Stimulated activated CD4-positive, alpha-beta T cell treated with anti-CD3 and anti-CD28 coated beads, TNF-alpha, amount 100 ng/mL, for 48 hours (primary cell): ENCODE measurements around the gene UBE2I.

ENCODE experiments used
- DNase-seq, 3 donors: peaks; one replicate each; pipeline ENCODE4 v3.0.0-alpha.2; 2020; ENCODE audit warnings: low read depth in 3 of 3

Gene UBE2I

DNA sequence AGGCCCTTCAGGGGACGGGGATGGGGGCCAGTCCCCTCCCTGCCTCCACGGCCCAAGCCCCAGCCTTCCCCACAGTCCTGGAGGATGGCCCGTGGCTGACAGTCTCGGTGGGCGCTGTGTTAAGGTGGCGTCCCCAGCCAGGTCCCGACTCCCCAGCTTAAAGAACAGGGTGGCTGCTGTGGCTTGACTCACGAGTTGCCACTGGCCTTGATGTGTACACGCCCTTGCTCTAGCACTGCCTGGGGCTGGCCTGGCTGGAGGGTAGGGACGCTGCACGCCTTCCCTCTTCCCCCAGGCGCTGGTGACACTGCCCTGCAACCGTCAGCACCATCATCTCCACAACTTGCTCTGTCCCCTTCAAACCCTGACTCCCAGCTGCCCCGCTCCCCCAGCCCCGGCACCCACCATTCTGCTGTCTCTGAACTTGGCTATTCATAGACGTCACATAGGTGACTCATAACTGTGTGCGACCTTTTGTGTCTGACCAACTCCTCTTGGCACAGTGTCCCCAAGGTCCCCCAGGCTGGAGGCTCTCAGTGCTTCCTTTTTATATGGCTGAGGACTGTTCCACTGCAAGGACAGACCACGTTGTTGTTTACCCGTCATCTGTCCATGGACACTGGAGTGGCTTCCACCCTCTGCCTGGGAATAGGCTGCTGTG is 48.6 kb downstream of the UBE2I start:
- DNase-seq: no peak

DNA sequence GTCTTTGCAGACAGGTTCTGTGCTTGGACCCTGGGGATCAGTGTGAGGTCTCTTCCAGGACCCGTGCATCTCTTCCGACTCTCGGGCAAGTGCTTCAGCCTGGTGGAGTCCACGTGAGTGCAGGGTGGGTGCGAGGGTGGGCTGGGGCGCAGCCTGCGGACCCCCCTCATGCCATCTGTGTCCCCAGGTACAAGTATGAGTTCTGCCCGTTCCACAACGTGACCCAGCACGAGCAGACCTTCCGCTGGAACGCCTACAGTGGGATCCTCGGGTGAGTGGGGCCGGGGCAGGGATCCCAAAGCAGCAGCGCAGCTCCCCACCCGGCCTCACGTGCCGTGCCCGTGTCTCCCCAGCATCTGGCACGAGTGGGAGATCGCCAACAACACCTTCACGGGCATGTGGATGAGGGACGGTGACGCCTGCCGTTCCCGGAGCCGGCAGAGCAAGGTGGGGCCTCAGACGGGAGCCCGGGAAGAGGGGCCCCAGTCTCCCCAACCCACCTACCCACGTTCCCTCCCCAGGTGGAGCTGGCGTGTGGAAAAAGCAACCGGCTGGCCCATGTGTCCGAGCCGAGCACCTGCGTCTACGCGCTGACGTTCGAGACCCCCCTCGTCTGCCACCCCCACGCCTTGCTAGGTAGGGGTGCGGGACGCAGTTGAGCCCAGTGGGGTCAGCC is 52.4 kb downstream of the UBE2I start:
- DNase-seq: no peak

DNA sequence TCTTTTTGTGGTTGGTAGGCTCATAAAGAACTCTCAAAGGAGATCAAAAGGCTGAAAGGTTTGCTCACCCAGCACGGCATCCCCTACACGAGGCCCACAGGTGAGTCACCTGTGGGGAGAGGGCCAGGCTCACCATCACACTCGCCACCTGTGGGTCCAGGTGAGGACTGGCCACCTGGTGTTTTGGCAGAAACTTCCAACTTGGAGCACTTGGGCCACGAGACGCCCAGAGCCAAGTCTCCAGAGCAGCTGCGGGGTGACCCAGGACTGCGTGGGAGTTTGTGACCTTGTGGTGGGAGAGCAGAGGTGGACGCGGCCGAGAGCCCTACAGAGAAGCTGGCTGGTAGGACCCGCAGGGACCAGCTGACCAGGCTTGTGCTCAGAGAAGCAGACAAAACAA is 53.4 kb downstream of the UBE2I start:
- no peak for DNase-seq

DNA sequence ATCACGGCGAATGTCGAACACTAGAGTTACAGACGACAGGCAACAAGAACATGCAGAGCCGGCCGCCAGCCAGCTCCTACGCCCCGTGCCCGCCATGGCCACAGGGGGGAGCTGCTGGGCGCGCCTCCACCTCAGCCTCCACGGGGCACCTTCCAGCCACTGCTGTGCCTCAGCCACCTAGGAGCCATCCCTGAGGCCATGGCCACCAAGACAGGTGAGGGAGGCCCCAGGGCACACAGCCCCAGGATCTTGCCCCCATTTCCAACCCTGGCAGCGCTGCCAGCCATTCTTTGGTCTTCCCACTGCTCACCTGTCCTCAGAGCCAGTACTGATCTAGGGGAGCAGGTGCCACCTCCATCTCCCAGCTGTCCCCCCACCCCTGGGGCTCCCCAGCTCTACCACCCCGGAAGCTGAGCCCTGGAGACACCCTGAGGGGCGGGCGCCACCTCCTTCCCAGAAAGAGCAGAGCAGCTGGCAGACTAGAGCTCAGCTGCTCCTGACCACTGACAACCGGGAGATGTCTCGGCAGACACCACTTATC is 54.1 kb downstream of the UBE2I start:
- peak; percentile 46 to 70 (median 52) for DNase-seq

DNA sequence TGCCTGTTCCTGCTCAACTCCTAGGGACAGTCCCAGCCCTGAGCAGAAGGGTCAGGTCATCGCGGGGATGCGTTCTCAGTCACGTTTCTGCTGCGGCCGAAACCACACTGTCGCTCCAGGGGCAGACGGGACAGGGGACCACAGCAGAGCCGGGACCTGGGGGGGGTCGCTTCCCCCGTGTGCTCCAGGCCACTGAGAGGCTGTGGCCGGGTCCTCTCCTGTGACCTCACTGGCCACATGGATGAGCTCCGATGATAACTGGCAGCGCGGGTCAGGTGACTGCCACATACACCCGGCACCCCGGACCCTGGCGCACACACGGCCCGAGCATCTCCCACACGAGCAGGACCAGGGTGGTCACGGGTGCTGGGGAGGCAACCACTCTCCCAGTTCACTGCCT is 55.1 kb downstream of the UBE2I start:
- DNase-seq: no peak

DNA sequence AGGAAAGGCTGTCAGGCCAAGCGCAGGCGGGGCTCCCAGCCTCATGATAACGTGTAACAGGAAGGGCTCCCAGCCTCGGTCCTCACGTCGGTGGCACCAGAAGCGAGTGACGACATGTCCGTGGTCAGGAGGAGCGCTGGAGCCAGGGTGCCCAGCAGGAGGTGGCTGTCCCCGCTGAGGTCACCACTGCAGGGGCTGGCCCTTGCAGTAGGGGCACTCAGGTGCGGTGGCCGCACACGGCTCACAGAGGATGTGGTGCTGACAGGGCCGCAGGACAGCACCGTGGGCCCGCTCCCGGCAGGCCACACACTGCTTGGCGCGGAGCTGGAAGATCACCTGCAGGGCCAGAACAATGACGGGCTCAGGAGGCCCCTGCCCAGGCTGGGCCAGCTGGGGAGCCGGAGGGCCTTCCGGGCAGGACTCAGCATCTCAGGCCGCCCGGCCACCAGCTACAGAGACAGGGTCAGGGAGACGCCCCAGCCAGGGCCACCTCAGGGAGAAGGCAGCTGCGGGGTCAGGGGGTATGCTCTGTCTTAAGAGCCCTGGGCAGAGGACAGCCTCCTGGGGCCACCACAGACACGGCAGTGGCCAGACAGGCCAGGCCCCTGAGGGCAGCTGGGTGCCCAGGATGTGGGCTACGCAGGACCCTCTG is 56.8 kb downstream of the UBE2I start:
- DNase-seq: no peak

DNA sequence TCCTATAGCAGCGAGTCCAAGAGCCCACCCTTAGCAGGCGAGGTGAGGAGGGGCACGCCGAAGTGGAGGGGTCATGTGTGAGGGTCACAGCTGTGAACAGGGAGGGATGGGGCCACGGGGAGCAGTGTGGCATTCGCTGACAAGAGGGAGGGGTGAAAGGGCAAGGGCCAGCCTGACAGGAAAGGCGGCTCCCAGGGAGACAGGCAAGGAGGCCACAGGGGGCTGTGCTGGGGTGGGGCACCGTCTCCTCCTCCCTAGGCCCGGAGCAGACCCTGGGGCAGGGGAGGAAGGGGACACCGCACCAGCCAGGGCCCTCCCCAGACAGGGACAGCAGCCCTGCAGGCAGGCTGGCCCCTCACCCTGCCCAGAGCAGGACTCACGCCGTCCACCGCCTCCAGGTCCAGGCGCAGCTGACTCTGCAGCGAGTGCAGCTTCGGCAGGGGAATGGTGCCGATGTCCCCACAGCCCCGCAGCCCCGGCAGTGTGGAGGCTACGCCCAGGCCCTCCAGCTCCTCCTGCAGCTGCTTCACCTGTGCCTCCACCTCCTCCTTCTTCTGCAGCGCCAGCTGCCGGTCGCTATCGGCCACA is 57.4 kb downstream of the UBE2I start:
- DNase-seq: no peak

DNA sequence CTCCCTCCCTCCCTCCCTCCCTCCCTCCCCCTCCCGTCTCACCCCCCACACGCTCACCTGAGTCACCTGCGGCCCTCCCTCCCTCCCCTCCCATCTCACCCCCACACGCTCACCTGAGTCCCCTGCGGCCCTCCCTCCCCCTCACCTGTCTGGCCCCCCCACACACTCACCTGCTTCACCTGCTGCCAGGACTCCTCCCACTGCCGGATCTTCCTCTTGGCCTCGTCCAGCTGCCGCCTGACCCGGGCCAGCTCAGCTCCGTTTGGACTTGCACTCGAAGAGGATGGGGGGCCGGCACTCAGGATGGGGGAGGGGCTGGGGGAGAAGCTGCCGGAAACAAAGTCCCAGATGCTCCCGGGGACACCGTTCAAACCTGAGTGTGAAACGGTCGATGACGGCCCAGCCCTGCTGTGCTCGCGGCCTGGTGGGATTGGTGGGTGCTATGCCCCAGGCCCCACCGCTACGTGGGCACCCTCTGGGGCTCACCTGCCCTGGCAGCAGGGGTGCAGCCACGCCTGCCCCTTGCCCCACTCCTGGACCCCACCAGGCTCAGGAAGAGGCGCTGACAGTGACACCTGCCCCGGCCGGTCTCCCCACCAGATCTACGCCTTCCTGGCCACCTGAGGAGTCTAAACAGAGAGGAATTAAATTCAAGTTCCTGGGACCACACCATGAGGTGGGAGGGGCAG is 58.2 kb downstream of the UBE2I start:
- DNase-seq: no peak

DNA sequence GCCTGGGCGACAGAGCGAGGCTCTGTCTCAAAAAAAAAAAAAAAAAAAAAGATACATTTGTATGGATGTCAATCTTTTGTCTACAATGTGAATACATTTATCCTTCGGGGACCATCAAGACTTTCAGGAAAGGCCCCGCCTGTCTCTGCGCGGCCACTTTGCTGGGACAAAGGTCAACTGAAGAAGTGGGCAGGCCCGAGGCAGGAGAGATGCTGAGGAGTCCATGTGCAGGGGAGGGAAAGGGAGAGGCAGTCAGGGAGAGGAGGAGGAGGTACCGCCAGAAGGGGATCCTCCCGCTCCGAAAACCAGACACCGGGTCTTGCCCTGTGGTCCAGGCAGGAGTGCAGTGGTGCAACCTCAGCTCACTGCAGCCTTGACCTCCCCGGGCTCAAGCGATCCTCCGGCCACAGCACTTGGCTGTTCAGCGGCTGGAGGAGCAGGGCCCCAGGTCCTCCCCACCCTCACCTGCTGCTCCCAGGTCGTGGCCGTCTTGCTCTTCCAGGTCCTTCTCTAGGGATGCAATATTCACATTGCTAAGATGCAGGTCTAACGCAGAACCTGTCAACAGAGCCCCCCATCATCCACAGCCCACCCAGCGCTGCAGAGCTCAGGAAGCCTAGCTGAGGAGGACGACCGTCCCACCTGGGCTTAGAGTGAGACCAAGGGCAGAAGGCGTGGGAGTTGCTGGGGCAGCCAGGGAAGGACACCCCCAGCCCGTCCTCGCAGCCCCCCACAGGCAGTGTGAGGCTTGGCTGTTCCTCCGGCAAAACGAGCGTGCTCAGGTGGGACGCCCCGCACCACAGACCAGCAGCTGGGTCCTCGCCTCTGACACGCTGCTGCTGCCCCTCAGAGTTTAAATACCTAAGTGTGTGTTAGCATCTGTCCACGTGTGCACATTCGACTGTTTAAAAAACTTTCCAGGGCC is 61.9 kb downstream of the UBE2I start:
- no peak for DNase-seq

DNA sequence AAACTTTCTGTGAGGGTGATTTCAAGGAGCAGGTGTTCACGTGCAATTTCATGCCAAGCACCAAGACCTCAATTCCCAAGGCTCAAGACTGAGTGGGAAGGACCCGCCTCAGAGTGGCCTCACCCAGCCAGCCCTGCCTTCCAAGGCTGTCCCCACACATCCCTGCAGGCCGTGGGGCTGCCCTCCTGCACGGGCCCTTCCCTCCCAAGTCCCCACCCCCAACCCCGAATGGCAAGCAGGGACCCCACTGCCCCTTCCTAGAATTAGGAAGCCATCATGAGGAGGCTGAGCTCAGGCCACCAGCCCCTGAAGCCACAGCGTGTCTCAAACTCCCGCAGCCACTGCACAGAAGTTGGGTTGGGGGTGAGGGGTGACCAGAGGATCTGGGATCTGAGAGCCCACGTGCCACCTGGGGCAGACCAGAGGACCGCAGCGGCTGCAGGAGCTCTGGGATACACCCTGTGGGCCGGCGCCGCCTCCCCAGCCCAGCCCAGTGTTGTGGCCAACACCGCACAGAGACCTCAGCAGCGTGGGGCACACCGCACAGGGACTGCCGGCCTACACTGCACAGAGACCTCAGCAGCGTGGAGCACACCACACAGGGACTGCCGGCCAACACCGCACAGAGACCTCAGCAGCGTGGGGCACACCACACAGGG is 63.0 kb downstream of the UBE2I start:
- no peak for DNase-seq

DNA sequence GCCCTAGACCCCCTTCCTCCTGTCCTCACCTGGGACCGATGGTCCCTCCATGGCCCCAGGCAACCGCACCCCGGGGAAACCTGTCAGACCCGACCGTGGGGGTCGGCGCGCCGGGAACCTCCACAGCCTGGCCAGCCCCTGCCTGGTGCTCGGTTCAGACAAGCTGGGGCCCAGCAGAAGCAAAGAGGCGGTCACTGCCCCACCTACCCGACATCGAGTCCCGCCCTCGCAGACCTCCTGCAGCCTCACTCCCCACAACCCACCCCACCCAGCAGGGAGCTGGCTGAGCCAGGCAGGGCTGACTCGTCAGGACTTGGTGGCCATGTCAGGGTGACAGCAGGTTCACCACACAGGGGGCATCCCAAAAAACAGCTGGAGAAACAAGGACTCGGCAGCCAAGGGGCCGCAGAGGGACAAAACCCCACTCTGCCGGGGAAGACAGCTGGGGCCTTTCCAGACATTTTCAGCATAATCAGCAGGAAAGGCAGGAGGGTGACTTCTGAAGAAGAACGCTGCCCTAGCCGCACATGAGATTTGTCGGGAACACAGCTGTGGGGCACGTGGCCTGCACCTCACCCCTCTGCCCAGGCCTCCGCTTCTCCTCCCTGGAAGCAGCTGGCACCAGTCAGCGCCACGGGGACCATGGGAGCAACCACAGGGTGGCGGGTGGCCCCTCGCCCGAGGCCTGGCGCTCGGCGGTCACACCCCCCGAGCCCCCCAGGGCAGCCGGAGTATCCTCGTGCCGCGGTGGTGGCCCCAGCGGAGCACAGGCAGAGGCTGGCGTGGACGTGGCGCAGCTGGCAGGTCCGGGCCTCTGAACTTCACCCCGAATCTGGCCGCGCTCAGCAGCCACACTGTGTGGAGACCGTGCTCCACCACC is 65.2 kb downstream of the UBE2I start:
- DNase-seq: no peak

DNA sequence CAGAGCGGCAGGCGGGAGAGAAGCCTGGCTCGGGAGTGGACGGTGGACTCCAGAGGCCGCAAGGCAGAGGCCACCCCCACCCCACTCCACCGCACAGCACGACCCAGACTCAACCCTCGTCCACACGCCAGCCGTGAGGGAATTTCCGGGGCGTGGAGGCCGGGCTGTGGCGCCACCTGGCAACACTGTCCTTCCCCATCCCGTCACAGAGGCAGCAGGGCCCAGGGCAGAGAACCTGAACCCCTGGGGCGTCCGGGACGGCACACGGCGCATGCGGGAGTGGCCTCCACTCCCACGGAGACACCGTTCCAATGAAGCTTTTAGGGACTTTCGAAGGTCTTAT is 65.8 kb downstream of the UBE2I start:
- DNase-seq: no peak

DNA sequence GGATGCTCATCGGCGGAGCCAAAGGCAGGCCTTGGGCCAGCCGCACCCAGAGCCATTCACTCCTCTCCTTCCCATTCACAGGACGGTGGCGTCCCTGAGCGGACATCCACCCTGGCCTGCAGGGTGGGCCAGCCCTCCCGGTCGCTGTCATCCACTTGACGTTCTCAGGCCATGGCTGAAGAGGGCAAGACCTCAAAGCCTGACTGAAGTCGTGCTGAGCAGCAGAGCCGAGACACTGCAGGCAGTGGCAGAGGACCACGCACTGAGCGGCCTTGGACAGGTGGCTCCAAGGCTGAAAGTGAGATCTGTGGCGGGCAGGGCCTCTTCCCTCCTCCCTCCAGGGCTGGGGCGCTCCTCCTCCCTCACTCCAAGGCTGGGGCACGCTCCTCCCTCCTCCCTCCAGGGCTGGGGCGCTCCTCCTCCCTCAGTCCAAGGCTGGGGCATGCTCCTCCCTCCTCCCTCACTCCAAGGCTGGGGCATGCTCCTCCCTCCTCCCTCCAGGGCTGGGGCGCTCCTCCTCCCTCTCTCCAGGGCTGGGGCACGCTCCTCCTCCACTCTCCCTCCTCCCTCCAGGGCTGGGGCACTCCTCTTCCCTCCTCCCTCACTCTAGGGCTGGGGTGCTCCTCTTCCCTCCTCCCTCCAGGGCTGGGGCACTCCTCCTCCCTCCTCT is 66.4 kb downstream of the UBE2I start:
- DNase-seq: no peak
